ENCODE data around the gene CIRBP. TPM values are rescaled to one million over a fixed set of nuclear protein-coding genes. Genes with fewer than 3 reads are reported as not detected.

The CIRBP gene
- total RNA-seq, 1 donor from 2014 or later, result 659 TPM

DNA sequence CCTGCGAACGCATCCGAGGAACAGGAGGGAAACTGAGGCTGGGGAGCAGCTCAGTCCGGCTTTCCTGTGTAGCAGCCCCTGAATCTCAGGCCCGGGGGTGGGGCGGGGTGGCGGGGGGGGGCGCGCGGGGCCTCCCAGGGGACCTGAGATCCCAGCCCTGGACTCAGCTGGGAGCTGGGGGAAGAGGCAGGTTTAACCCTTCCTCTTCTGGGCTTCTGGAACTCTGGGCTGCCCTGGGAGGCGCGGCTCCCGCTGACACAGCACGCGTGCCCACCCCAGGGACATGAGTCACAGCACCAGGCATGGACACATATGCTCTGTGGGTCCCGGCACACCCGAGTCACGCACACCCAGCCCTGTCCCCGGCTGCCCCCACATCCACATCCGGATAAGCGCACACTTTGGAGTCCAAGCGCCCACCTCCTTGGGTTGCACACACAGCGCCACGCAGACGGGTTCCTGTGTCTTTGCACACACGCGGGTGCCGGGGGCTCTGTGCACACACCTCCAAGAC is 3.5 kb upstream of the CIRBP start:
- TF ChIP-seq, protein P1, sequence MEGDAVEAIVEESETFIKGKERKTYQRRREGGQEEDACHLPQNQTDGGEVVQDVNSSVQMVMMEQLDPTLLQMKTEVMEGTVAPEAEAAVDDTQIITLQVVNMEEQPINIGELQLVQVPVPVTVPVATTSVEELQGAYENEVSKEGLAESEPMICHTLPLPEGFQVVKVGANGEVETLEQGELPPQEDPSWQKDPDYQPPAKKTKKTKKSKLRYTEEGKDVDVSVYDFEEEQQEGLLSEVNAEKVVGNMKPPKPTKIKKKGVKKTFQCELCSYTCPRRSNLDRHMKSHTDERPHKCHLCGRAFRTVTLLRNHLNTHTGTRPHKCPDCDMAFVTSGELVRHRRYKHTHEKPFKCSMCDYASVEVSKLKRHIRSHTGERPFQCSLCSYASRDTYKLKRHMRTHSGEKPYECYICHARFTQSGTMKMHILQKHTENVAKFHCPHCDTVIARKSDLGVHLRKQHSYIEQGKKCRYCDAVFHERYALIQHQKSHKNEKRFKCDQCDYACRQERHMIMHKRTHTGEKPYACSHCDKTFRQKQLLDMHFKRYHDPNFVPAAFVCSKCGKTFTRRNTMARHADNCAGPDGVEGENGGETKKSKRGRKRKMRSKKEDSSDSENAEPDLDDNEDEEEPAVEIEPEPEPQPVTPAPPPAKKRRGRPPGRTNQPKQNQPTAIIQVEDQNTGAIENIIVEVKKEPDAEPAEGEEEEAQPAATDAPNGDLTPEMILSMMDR (IDR thresholded peaks at IDR 0.05; ENCODE audit: unreplicated experiment), result no peak
- Mint-ChIP-seq H3K27ac (peak overlapping the region; percentile 97), H3K4me1 (peaks cover 59% of the 10 kb centered on the region)

DNA sequence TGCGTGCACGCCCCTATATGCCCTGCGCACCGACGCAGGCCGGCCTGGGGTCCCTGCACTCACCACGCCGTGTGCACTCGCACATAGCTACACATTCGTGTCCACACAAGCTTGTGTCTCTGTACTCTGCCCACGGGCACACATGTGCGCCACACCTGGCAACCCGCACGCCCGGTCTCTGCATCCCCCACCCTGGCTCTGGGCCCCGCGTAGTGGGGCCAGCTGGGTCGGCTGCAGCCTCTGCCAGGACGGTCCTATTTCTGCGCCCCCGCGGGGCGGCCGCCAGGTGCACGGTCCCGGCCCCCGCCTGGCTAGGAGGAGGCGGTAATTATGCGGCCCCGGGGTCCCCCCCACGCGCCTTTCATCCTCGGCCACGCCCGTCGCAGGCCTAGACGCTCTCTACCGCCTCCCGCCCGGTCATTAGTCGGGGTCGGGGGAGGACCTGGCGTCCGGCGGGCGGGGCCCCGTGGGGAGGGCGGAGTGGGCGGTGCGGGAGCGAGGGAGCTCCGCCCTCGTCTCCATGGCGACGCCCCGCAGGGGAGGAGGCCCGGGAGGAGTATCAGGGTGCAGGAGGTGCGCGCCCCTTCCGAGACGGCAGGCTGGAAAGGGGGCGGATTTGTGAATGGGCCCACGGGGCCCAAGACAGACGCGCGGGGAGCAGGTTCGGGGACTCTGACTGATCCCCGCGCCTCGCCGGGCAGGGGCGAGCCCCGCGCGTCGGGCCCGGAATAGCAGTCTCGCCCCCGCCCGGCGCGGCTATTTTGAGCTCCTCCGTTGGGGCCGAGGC is 2.8 kb upstream of the CIRBP start:
- Mint-ChIP-seq H3K36me3 (peaks cover 2% of the 10 kb centered on the region), H3K27me3 (ENCODE audit: low read depth) (peaks cover 4% of the 10 kb centered on the region), H3K4me3 (peak overlapping the region; percentile 55), H3K4me1 (peaks cover 64% of the 10 kb centered on the region), H3K27ac (peak overlapping the region; percentile 78), H3K9me3 (no peaks in the 10 kb centered on the region)
- DNase-seq (ENCODE audit: low spot score in 2 of 2, unreplicated experiment in 2 of 2), result peak; percentile 66 to 80
- TF ChIP-seq, protein P1 (IDR thresholded peaks at IDR 0.05; ENCODE audit: unreplicated experiment), result no peak

More for the DNA sequence above, 3.5 kb upstream of the CIRBP start:
- no peak for DNase-seq (ENCODE audit: low spot score in 2 of 2, unreplicated experiment in 2 of 2)
- Mint-ChIP-seq H3K27me3 (ENCODE audit: low read depth) (peaks cover 4% of the 10 kb centered on the region), H3K4me3 (peak overlapping the region; percentile 55), H3K36me3 (peaks cover 2% of the 10 kb centered on the region), H3K9me3 (no peaks in the 10 kb centered on the region)

DNA sequence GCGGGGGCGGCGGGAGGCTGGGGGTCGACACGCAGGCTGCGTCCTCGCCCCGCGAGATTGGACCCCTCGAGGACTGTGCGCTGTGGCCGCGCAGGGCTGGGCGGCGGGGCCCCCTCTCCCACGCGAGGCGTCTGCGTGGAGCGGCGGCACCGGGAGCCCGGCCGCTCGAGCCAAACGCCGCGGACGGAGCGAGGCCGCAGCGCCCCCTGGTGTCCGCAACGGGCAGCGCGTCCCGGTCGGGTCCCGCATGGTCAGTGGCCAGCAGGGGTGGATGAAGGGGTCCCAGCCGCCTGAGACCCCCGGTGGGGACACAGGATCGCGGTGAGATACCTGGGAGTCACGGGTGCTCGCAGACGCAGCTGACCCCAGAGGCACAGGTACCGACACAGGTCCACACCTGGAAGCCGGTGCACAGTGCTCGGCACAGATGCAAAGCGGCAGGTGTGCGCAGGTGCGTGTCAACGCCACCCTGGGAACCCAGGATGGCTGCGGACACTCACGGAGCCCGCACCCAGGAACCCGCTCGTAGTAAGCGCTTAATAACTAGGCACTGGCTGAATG is 2.1 kb upstream of the CIRBP start:
- TF ChIP-seq, protein P1 (IDR thresholded peaks at IDR 0.05; ENCODE audit: unreplicated experiment), result peak; percentile 99
- peaks cover 8% of the 10 kb centered on the region for H3K36me3 Mint-ChIP-seq
- H3K4me3 Mint-ChIP-seq, result peak overlapping the region; percentile 63
- peaks cover 64% of the 10 kb centered on the region for H3K4me1 Mint-ChIP-seq
- peaks cover 4% of the 10 kb centered on the region for H3K27me3 Mint-ChIP-seq (ENCODE audit: low read depth)
- no peak overlapping the region for H3K27ac Mint-ChIP-seq
- peak; percentile 74 to 92 for DNase-seq (ENCODE audit: low spot score in 2 of 2, unreplicated experiment in 2 of 2)
- no peaks in the 10 kb centered on the region for H3K9me3 Mint-ChIP-seq

DNA sequence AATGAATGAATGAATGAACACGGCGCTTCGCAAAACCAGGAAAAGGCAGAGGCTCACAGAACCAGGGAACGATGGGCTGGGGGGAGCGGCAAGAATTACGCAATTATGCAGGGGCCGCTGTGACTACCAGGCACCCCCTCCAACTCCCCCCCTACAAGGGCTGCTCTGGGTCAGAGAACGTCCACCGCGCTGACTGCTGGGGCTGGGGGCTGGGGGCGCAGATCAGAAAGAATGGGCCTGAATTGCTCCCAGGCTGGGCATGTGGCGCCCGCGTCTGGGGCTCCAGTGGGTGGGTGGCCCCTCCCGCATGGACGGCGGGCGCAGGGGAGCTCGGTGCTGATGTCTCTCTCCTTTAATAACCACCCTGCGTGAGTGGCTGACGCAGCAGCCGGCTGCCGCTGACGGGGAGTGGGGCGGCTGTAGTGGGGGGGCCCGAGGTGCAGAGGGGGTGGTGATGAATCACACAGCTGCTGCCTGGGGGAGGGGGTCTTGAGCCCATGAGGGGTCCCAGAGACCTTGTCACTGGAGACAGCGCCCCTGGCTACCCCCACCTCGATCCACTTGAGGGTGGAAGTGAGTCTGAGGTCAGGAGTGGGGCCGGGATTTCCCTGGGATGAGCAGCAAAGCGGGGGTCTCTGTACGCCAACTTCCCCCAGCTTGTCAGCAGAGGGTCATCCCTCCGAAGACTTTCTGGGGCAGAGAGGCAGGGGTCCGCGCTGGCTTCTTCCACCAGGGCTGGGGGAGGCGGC is 1.5 kb upstream of the CIRBP start:
- Mint-ChIP-seq H3K27ac (no peak overlapping the region), H3K36me3 (peaks cover 9% of the 10 kb centered on the region), H3K9me3 (no peaks in the 10 kb centered on the region), H3K4me3 (peak overlapping the region; percentile 63), H3K4me1 (peaks cover 65% of the 10 kb centered on the region), H3K27me3 (ENCODE audit: low read depth) (peaks cover 4% of the 10 kb centered on the region)
- TF ChIP-seq, protein P1 (IDR thresholded peaks at IDR 0.05; ENCODE audit: unreplicated experiment), result no peak
- no peak for DNase-seq (ENCODE audit: low spot score in 2 of 2, unreplicated experiment in 2 of 2)

DNA sequence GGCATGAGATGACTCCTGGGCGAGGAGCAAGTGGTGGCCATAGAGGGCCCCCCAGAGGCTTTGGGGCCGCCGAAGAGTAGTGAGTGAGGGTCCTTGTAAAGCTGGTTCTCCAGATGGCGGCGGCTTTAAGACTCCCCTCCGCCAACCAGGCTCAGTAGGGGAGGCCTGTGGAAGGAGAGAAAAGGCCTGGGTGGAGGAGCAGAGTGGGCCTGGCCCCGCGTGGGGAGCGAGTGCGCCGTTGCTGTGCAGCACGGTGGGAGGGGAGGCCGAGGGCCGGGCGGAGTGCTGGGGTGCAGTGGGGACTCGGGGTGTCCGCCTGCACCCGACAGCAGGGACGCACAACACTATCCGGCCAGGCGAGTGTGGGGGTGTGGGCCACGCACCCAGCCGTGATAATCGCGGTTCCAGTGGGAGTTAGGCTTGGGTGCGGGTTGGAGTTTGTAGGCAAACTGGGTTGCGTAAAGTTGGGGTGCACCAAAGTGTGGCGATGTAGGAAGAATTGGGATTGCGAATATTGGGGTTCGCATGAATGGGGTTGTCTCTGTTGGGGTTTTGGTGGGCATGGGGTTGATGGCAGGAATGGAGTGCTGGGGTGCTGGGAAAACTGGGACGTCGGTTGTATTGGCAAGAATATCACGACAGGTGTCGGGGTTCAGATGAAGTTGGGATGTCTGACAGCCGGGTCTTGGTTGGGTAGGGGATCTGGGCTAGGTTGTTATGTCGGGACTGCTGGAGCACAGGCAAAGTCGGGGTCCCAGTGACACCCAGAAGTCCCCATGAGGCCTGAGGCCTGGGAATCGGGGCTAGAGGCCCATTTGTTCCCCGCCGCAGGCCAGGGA is 687 bp upstream of the CIRBP start:
- TF ChIP-seq, protein P1 (IDR thresholded peaks at IDR 0.05; ENCODE audit: unreplicated experiment), result no peak
- H3K4me1 Mint-ChIP-seq, result peaks cover 63% of the 10 kb centered on the region
- no peaks in the 10 kb centered on the region for H3K9me3 Mint-ChIP-seq
- peak overlapping the region; percentile 63 for H3K4me3 Mint-ChIP-seq
- peaks cover 4% of the 10 kb centered on the region for H3K27me3 Mint-ChIP-seq (ENCODE audit: low read depth)
- no peak for DNase-seq (ENCODE audit: low spot score in 2 of 2, unreplicated experiment in 2 of 2)
- peaks cover 14% of the 10 kb centered on the region for H3K36me3 Mint-ChIP-seq
- H3K27ac Mint-ChIP-seq, result peak overlapping the region; percentile 59

Measured in mesothelial cell of epicardium (in vitro differentiated cells).